ENCODE results near the gene MYBPC3. TPM values are rescaled to one million over a fixed set of nuclear protein-coding genes. Genes with fewer than 3 reads are reported as not detected.
A peak's percentile ranks its signal among the peaks of the same experiment; 100 is the strongest.

MYBPC3 gene
- total and polyA plus RNA-seq, 11 donors, result 425 to 3,074 (median 1,842) TPM

- Histone ChIP-seq H3K27me3 (no peaks in the 10 kb centered on the region), H3K4me3 (no peak overlapping the region), H3K27ac (no peak overlapping the region), H3K9me3 (no peaks in the 10 kb centered on the region), H3K36me3 (peaks cover 0 to 10% (median 0%) of the 10 kb centered on the region in 9 donors), H3K4me1 (peaks cover 0 to 44% (median 7%) of the 10 kb centered on the region in 12 donors)
- no peak for DNase-seq
- WGBS, 4 donors, result 90 to 100% (median 96%) methylated on average over 1 of the region's 1 CpG
- ATAC-seq, result no peak
- intact Hi-C loops (cut with DNase I), result loop anchor here in 6 of 10 donors (5.0 to 10.0 kb wide), 10 partner anchors 70 to 472 kb away; partner anchors contain the start of genes NR1H3 (in 2 of the 6), ARFGAP2 (in 1 of the 6) and MADD (in 1 of the 6)
- no peak for TF ChIP-seq CTCF (IDR thresholded peaks at IDR 0.05)
- no peak for TF ChIP-seq POLR2A (IDR thresholded peaks at IDR 0.05)
Observed at GRCh38 chr11:47356998-47357329, 4.5 kb upstream of the MYBPC3 start.

DNA sequence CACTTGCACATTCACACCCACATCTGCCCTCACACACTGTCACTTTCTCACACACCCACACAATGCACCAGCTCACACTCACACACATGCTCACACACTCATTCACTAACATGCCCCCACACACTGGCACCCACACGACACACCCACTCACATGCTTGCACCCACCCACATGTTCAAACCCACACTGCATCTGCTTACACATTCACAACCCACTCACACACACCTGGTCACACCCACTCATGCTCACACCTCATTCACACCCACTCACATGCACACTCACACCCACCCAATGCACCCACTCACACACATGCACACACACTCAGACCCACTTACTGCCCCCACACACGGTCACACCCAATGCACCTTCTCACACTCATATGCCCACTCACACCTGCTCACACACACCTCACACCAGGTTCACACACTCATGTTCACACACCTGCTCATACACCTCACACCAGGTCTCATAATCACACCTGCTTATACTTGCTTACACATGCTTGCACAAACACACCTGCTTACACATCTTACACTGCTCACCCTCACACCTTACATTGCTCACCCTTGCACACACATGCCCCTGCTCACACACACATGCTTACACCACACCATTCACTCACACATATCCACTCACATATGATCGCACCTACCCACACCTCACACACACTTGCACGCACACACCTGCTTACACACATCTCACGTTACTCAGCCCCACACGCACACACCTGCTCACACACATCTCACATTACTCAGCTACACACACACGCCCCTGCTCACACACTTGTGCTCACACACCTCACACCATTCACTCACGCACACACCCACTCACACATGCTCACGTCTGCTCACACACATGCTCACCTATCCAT, 3.9 kb upstream of the MYBPC3 start:
- Histone ChIP-seq H3K4me1 (peaks cover 0 to 41% (median 7%) of the 10 kb centered on the region in 12 donors), H3K36me3 (peaks cover 0 to 7% (median 0%) of the 10 kb centered on the region in 9 donors), H3K27ac (no peak overlapping the region), H3K9me3 (no peaks in the 10 kb centered on the region), H3K4me3 (no peak overlapping the region), H3K27me3 (no peaks in the 10 kb centered on the region)
- WGBS, 4 donors, result 83 to 95% (median 90%) methylated on average over 9 of the region's 9 CpGs
- ATAC-seq, result no peak
- intact Hi-C loops (cut with DNase I), result loop anchor here in 6 of 10 donors (5.0 to 10.0 kb wide), 10 partner anchors 69 to 472 kb away; partner anchors contain the start of genes NR1H3 (in 2 of the 6), ARFGAP2 (in 1 of the 6) and MADD (in 1 of the 6)
- TF ChIP-seq POLR2A (IDR thresholded peaks at IDR 0.05) (no peak), CTCF (IDR thresholded peaks at IDR 0.05) (no peak)
- peak in 2 of 5 donors; percentile 17 to 23 for DNase-seq

- ATAC-seq (peak; percentile 4 to 60 (median 42)), DNase-seq (peak; percentile 93 to 97 (median 96))
- 23 to 33% (median 27%) methylated on average over 40 to 47 of the region's 47 CpGs for WGBS, 4 donors
- Histone ChIP-seq H3K27ac (peak overlapping the region; percentile 70 to 99 (median 93)), H3K9me3 (no peaks in the 10 kb centered on the region), H3K27me3 (no peaks in the 10 kb centered on the region), H3K4me1 (peaks cover 0 to 37% (median 7%) of the 10 kb centered on the region in 12 donors), H3K4me3 (peak overlapping the region; percentile 18 to 72 (median 50)), H3K36me3 (peaks cover 0 to 10% (median 0%) of the 10 kb centered on the region in 9 donors)
- intact Hi-C loops (cut with DNase I), result loop anchor here (1.0 to 10.0 kb wide), 19 partner anchors 68 to 471 kb away; partner anchors contain the start of genes ARFGAP2 (in 4 of the 10), NR1H3 (in 2 of the 10) and MADD (in 1 of the 10)
- TF ChIP-seq POLR2A (IDR thresholded peaks at IDR 0.05) (no peak), CTCF (IDR thresholded peaks at IDR 0.05) (peak; percentile 79 to 99 (median 94))
Observed at GRCh38 chr11:47355283-47356128, 3.0 kb upstream of the MYBPC3 start.
